HS-5 (cell line): ENCODE data around the gene CCL4L2.
"Not testable (repeated sequence)": the region's sequence is repeated elsewhere in the genome, so short reads cannot be mapped to it uniquely, and the experiment has no call there.

Experiments used
- DNase-seq: peaks from one replicate; pipeline ENCODE4 v3.0.0-alpha.2; 2012; ENCODE audit warnings: low read depth

Gene CCL4L2

GRCh38 chr17:36221581-36222100 is 10.8 kb downstream of the CCL4L2 start:
- not testable (repeated sequence) for DNase-seq

DNA sequence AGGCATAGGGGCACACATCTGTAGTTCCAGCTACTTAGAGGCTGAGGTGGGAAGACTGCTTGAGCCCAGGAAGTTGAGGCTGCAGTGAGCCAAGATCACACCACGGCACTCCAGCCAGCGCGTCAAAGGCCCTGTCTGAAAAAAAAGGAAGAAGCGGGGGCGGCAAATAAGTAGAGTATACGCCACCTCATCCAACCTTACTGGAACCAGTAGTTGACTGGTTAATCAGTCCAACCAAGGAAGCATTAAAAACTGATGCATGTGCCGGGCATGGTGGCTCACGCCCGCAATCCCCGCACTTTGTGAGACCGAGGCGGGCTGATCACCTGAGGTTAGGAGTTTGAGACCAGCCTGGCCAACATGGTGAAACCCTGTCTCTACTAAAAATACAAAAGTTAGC is 12.1 kb downstream of the CCL4L2 start:
- DNase-seq, result not testable (repeated sequence)

DNA sequence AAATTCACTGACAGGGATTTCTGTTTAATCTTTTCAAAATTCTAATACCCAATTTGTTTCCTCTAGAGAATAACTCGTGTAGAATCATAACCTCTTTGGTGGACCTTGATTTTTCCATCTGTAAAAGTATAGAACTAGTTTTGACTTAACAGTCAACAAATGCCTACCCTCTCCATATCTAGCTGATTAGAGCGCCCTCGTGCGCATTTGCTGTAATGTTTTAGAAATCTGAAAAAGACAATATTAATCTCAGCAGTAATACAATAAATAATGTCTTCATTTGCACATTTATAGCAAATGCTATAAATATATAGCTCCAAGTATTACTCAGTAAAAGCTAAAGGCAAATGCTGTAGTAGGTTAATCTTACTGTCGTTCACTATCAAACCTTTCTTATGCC is 18.8 kb downstream of the CCL4L2 start:
- not testable (repeated sequence) for DNase-seq

GRCh38 chr17:36242046-36242445 is 31.2 kb downstream of the CCL4L2 start:
- DNase-seq, result not testable (repeated sequence)
